ENCODE data around the gene KIRREL3.

DNA sequence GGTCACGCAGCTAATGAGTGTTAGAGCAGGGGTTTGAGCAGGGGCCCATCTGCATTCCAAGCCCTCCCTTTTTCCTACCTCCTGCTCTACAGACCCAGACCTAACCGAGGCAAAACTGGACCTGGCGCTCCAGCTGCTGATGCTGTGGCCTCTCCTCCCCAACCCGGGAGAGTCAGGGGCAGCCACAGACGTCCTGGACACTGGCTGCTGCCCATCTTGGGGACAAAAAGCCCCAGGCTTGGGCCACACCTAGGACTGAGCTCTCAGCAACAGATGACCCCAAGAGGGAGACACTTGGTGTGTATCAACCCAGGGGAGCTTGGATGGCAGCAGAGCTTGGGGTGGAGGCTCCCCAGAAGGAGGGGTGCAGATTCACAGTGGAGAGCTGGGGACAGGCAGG lies 472.5 kb downstream of the KIRREL3 start:
- TF ChIP-seq EZH2 (IDR thresholded peaks at IDR 0.05; ENCODE audit: insufficient read depth, poor library complexity, severe bottlenecking) (no peak), EZH2phosphoT487 (IDR thresholded peaks at IDR 0.05; ENCODE audit: insufficient read depth, low read depth) (no peak)
